H1 (cell line): ENCODE data around the gene CDC42EP3. TPM values are rescaled to one million over a fixed set of nuclear protein-coding genes. Genes with fewer than 3 reads are reported as not detected.

Experiments
- CTCF ChIA-PET: fragments of 300-600 bp; sonication (Branson Sonifier 250); formaldehyde crosslinking; loops from one replicate; lab custom pipeline; 2021; ENCODE audit not compliant: partially characterized antibody; lab: Charles Lee
- POLR2A ChIA-PET: fragments of 300-600 bp; sonication (Branson Sonifier 250); formaldehyde crosslinking; loops from one replicate; lab custom pipeline; 2021; ENCODE audit warnings: inconsistent platforms; ENCODE audit not compliant: partially characterized antibody; lab: Charles Lee
- DNase-seq, 2 experiments: peaks; one replicate each; pipeline versions ENCODE4 v3.0.0 to v3.0.0-alpha.2; 2010 to 2022; ENCODE audit warnings: low spot score in 2 of 2, low read depth in 1 of 2, mixed read lengths in 1 of 2
- FAIRE-seq: peaks from 2 replicates; lab custom pipeline; 2011; peaks lifted over from hg19 to GRCh38; lab: Jason Lieb, UNC
- H2AFZ ChIP-seq: 2 replicates; pipeline ENCODE4 v1.8.1; 2012; ENCODE audit warnings: low read length, inconsistent platforms
- H2AK5ac ChIP-seq: 2 replicates; pipeline ENCODE4 v1.6.1; 2013; ENCODE audit warnings: low read depth, low read length
- H2BK120ac ChIP-seq: replicated peaks from 2 replicates; pipeline ENCODE3; 2013; ENCODE audit warnings: low read depth, low read length, inconsistent platforms
- H2BK12ac ChIP-seq: 2 replicates; pipeline ENCODE4 v1.6.1; 2013; ENCODE audit warnings: low read depth, low read length
- H2BK15ac ChIP-seq: 2 replicates; pipeline ENCODE4 v1.6.1; 2013; ENCODE audit warnings: low read length
- H2BK20ac ChIP-seq: 2 replicates; pipeline ENCODE4 v1.6.1; 2013; ENCODE audit warnings: low read length
- H2BK5ac ChIP-seq: 2 replicates; pipeline ENCODE4 v1.6.1; 2013; ENCODE audit warnings: low read depth, low read length
- H3K14ac ChIP-seq: 2 replicates; pipeline ENCODE4 v1.6.1; 2013; ENCODE audit warnings: inconsistent platforms; ENCODE audit not compliant: insufficient read length
- H3K18ac ChIP-seq: 2 replicates; pipeline ENCODE4 v1.6.1; 2013; ENCODE audit warnings: low read length; ENCODE audit errors: extremely low read depth
- H3K23ac ChIP-seq: 2 replicates; pipeline ENCODE4 v1.6.1; 2013; ENCODE audit warnings: inconsistent platforms; ENCODE audit not compliant: insufficient read length
- H3K23me2 ChIP-seq: 2 replicates; pipeline ENCODE4 v1.6.1; 2013; ENCODE audit warnings: low read depth, low read length
- H3K27ac ChIP-seq: 2 replicates; pipeline ENCODE4 v1.6.1; 2011; ENCODE audit warnings: low read depth, low read length, inconsistent platforms
- H3K27me3 ChIP-seq, 4 experiments: replicated peaks in 1 of 4; 1 replicate in 1 of 4; 2 replicates in 3 of 4; pipeline versions ENCODE4 v1.6.1 to v1.8.1; 2011 to 2013; ENCODE audit warnings: low read length in 3 of 4, mild to moderate bottlenecking in 3 of 4, inconsistent platforms in 2 of 4, mixed read lengths in 2 of 4, moderate library complexity in 1 of 4; ENCODE audit not compliant: control insufficient read depth in 3 of 4, insufficient read depth in 3 of 4; ENCODE audit errors: extremely low read depth in 1 of 4
- H3K36me3 ChIP-seq, 4 experiments: 2 replicates each; pipeline versions ENCODE4 v1.6.1 to v1.8.1; 2011 to 2013; ENCODE audit warnings: mild to moderate bottlenecking in 4 of 4, low read length in 3 of 4, moderate library complexity in 2 of 4, control low read depth in 1 of 4, inconsistent platforms in 1 of 4; ENCODE audit not compliant: insufficient read depth in 4 of 4, control insufficient read depth in 2 of 4
- H3K4ac ChIP-seq: replicated peaks from 2 replicates; pipeline ENCODE3; 2013; ENCODE audit warnings: low read length, low read depth, mixed read lengths, inconsistent platforms; ENCODE audit not compliant: insufficient read length
- H3K4me1 ChIP-seq, 4 experiments: replicated peaks in 1 of 4; 1 replicate in 1 of 4; 2 replicates in 3 of 4; pipeline versions ENCODE4 v1.6.1 to v1.8.1; 2011 to 2013; ENCODE audit warnings: low read length in 3 of 4, inconsistent platforms in 2 of 4, mixed read lengths in 1 of 4; ENCODE audit not compliant: insufficient read depth in 4 of 4, control insufficient read depth in 3 of 4
- H3K4me2 ChIP-seq, 2 experiments: 2 replicates each; pipeline versions ENCODE4 v1.6.1 to v1.8.1; 2011 to 2013; ENCODE audit warnings: low read depth in 2 of 2, low read length in 2 of 2, control low read depth in 1 of 2, inconsistent platforms in 1 of 2, mild to moderate bottlenecking in 1 of 2; ENCODE audit not compliant: insufficient read depth in 1 of 2
- H3K4me3 ChIP-seq, 4 experiments: fragments of 200-600, 300-600 bp in 1 of 4; sonication (generic), shearing (Covaris generic), sonication (Bioruptor Twin) in 1 of 4; 2 replicates each; pipeline versions ENCODE4 v1.5.1 to v1.8.1; 2011 to 2016; ENCODE audit warnings: low read length in 4 of 4, low read depth in 3 of 4, control low read depth in 2 of 4, inconsistent platforms in 2 of 4, mild to moderate bottlenecking in 2 of 4, mixed read lengths in 1 of 4, moderate library complexity in 1 of 4; ENCODE audit not compliant: insufficient read depth in 2 of 4; ENCODE audit errors: extremely low read depth in 1 of 4
- H3K56ac ChIP-seq: replicated peaks from 2 replicates; pipeline ENCODE3; 2013; ENCODE audit warnings: low read depth, mild to moderate bottlenecking, mixed read lengths, low read length, inconsistent platforms; ENCODE audit not compliant: insufficient read length
- H3K79me1 ChIP-seq: 2 replicates; pipeline ENCODE4 v1.6.1; 2013; ENCODE audit warnings: low read depth, low read length, control low read depth
- H3K79me2 ChIP-seq, 2 experiments: 2 replicates each; pipeline versions ENCODE4 v1.6.1 to v1.8.1; 2012 to 2013; ENCODE audit warnings: low read length in 2 of 2, mild to moderate bottlenecking in 2 of 2, inconsistent platforms in 1 of 2; ENCODE audit not compliant: insufficient read depth in 2 of 2, control insufficient read depth in 1 of 2
- H3K9ac ChIP-seq, 4 experiments: replicated peaks in 1 of 4; 1 replicate in 1 of 4; 2 replicates in 3 of 4; pipeline versions ENCODE4 v1.6.1 to v1.8.1; 2011 to 2013; ENCODE audit warnings: low read depth in 3 of 4, low read length in 3 of 4, control low read depth in 2 of 4, mild to moderate bottlenecking in 2 of 4, moderate library complexity in 2 of 4, inconsistent platforms in 1 of 4; ENCODE audit errors: extremely low read depth in 1 of 4
- H3K9me3 ChIP-seq, 2 experiments: 2 replicates each; pipeline versions ENCODE4 v1.6.1 to v1.8.1; 2012 to 2013; ENCODE audit warnings: mild to moderate bottlenecking in 2 of 2, moderate library complexity in 2 of 2, control low read depth in 1 of 2, inconsistent platforms in 1 of 2, low read depth in 1 of 2, low read length in 1 of 2, mixed read lengths in 1 of 2; ENCODE audit not compliant: insufficient read depth in 2 of 2
- H4K20me1 ChIP-seq, 2 experiments: replicated peaks in 1 of 2; 2 replicates each; pipeline versions ENCODE3 to v1.8.1; 2011 to 2013; ENCODE audit warnings: inconsistent platforms in 2 of 2, low read length in 2 of 2, mild to moderate bottlenecking in 1 of 2; ENCODE audit not compliant: insufficient read depth in 2 of 2, control insufficient read depth in 1 of 2
- H4K5ac ChIP-seq: 2 replicates; pipeline ENCODE4 v1.6.1; 2013; ENCODE audit warnings: low read length, low read depth, mixed read lengths, inconsistent platforms; ENCODE audit not compliant: insufficient read length
- H4K8ac ChIP-seq: 2 replicates; pipeline ENCODE4 v1.8.0; 2013; ENCODE audit warnings: mild to moderate bottlenecking, moderate library complexity, low read length, inconsistent platforms; ENCODE audit not compliant: insufficient read depth; ENCODE audit errors: extremely low read depth
- H4K91ac ChIP-seq: replicated peaks from 2 replicates; pipeline ENCODE3; 2013; ENCODE audit warnings: low read length, mixed read lengths, inconsistent platforms; ENCODE audit not compliant: insufficient read length
- ATF3 ChIP-seq: IDR thresholded peaks from 2 replicates; pipeline ENCODE4 v1.6.1; 2011; ENCODE audit warnings: low read depth, mild to moderate bottlenecking, low read length; ENCODE audit not compliant: insufficient read depth
- GABPA ChIP-seq: IDR thresholded peaks from 2 replicates; pipeline ENCODE4 v1.6.1; 2011; ENCODE audit warnings: mild to moderate bottlenecking, low read length, moderate library complexity, borderline replicate concordance; ENCODE audit not compliant: insufficient read depth
- NANOG ChIP-seq: IDR thresholded peaks from 2 replicates; pipeline ENCODE4 v1.6.1; 2011; ENCODE audit warnings: low read length, low read depth, mild to moderate bottlenecking, inconsistent platforms; ENCODE audit not compliant: insufficient read depth, poor library complexity, severe bottlenecking
- RAD21 ChIP-seq, 2 experiments: IDR thresholded peaks in 1 of 2; conservative IDR thresholded peaks in 1 of 2; 2 replicates each; pipeline ENCODE4 v1.6.1; 2011; ENCODE audit warnings: low read depth in 2 of 2, low read length in 2 of 2, improper control_type of control experiment in 1 of 2, inconsistent platforms in 1 of 2, mild to moderate bottlenecking in 1 of 2, moderate library complexity in 1 of 2
- RFX5 ChIP-seq: IDR thresholded peaks from 2 replicates; pipeline ENCODE4 v1.6.1; 2011; ENCODE audit warnings: low read depth, low read length, improper control_type of control experiment, borderline replicate concordance
- RXRA ChIP-seq: IDR thresholded peaks from 2 replicates; pipeline ENCODE4 v1.6.1; 2011; ENCODE audit warnings: low read depth, mild to moderate bottlenecking, low read length, moderate library complexity; ENCODE audit not compliant: insufficient read depth
- SIN3A ChIP-seq, 2 experiments: IDR thresholded peaks in 1 of 2; conservative IDR thresholded peaks in 1 of 2; 2 replicates each; pipeline ENCODE4 v1.6.1; 2011 to 2012; ENCODE audit warnings: low read length in 2 of 2, improper control_type of control experiment in 1 of 2, low read depth in 1 of 2, mild to moderate bottlenecking in 1 of 2
- SP2 ChIP-seq: IDR thresholded peaks from 2 replicates; pipeline ENCODE4 v1.6.1; 2012; ENCODE audit warnings: mild to moderate bottlenecking, low read length, inconsistent platforms
- SP4 ChIP-seq: IDR thresholded peaks from 2 replicates; pipeline ENCODE4 v1.6.1; 2012; ENCODE audit warnings: low read length, inconsistent platforms
- TBP ChIP-seq: IDR thresholded peaks from 2 replicates; pipeline ENCODE4 v1.6.1; 2011; ENCODE audit warnings: low read depth, low read length, improper control_type of control experiment
- USF2 ChIP-seq: IDR thresholded peaks from 2 replicates; pipeline ENCODE4 v1.6.1; 2011; ENCODE audit warnings: low read length, improper control_type of control experiment
- WGBS, 2 experiments: shearing (Covaris generic) in 1 of 2; methylation state at CpG; one replicate each; pipeline versions ENCODE4 v1.1.6 to v1.1.7; 2013 to 2015; ENCODE audit warnings: low lambda C conversion rate in 2 of 2, mixed read lengths in 2 of 2, inconsistent platforms in 1 of 2, low coverage in 1 of 2, missing lambda C conversion rate in 1 of 2; ENCODE audit not compliant: insufficient replicate concordance in 2 of 2, insufficient coverage in 1 of 2, insufficient read length in 1 of 2; ENCODE audit errors: extremely low coverage in 1 of 2, missing lambda C conversion rate in 1 of 2; 5-methylcytosine and 5-hydroxymethylcytosine counted together
- polyA plus RNA-seq, 7 experiments: library from polyadenylated mRNA; depleted of rRNA in 3 of 7; stranded (reverse) in 5 of 7; unstranded in 2 of 7; fragments of >200 nt in 5 of 7; fragments of 200-250 nt in 2 of 7; gene quantifications; 1 replicate in 5 of 7; 2 replicates in 1 of 7; 4 replicates in 1 of 7; pipeline versions ENCODE4 v1.2.1 to v1.2.3, GENCODE V29; 2011 to 2013; ENCODE audit warnings: missing spikeins in 2 of 7, mixed read lengths in 2 of 7
- total RNA-seq: library from RNA; stranded (reverse); fragmentation: NEBNext Ultra II Directional; extraction: Animal tissue kit (Norgen Biotek cat#: 25700); gene quantifications from 2 replicates; pipeline ENCODE4 v1.2.1, GENCODE V29; 2021

CDC42EP3 gene
- total and polyA plus RNA-seq, 2 of the 8 experiments (the other 6 are each of a cell fraction or from before 2014, with no cell fraction given) = 18.4 to 24.7 TPM

DNA sequence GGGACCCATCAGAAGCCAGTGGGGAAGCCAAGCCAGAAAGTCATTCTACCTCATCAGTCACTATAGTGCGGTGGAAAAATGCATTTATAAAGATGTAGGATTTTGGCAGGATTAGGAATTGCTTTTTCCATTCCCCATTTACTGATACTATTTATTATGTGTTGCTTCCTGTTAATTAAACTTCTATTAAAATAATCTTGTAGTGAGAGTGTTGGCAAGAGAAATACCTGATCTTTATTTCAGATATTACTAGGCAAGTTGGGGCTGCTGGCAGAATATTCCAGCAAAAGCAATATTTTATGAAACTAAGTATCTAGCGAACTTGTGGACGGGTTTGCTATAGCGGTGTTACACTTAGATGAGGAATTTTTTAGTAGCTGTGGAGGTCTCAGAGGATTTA is 23.9 kb upstream of the CDC42EP3 start:
- no peak overlapping the region for H2BK15ac ChIP-seq
- H2AFZ ChIP-seq = no peak overlapping the region
- H3K4me1 ChIP-seq = no peaks in the 10 kb centered on the region
- ChIA-PET POLR2A (no interaction called here), CTCF (no interaction called here)
- no peak overlapping the region for H3K14ac ChIP-seq
- no peak overlapping the region for H3K18ac ChIP-seq
- H3K79me2 ChIP-seq = no peaks in the 10 kb centered on the region
- no peak for DNase-seq
- no peak for TF ChIP-seq ATF3
- TF ChIP-seq RFX5 = no peak
- TF ChIP-seq TBP = no peak
- no peak for TF ChIP-seq SP4
- TF ChIP-seq SIN3A (conservative IDR thresholded peaks at IDR 0.05 in 1 of 2, IDR thresholded peaks at IDR 0.05 in 1 of 2; ENCODE audit: low read depth in 1 of 2, low read length in 2 of 2) = no peak
- TF ChIP-seq RXRA = no peak
- no peak for TF ChIP-seq GABPA
- TF ChIP-seq SP2 = no peak
- TF ChIP-seq NANOG = no peak
- no peak for TF ChIP-seq RAD21 (IDR thresholded peaks at IDR 0.05 in 1 of 2, conservative IDR thresholded peaks at IDR 0.05 in 1 of 2; ENCODE audit: low read depth in 2 of 2, low read length in 2 of 2)
- no peak for TF ChIP-seq USF2
- no peaks in the 10 kb centered on the region for H4K20me1 ChIP-seq
- no peak overlapping the region for H2AK5ac ChIP-seq
- H2BK5ac ChIP-seq = no peak overlapping the region
- no peak overlapping the region for H2BK120ac ChIP-seq
- H3K4me2 ChIP-seq = no peak overlapping the region
- H3K56ac ChIP-seq = no peak overlapping the region
- no peaks in the 10 kb centered on the region for H3K36me3 ChIP-seq
- H4K91ac ChIP-seq = no peak overlapping the region
- H3K9me3 ChIP-seq = no peaks in the 10 kb centered on the region
- H3K4ac ChIP-seq = no peak overlapping the region
- no peaks in the 10 kb centered on the region for H3K27me3 ChIP-seq
- no peak for FAIRE-seq
- no peaks in the 10 kb centered on the region for H3K23me2 ChIP-seq
- no peak overlapping the region for H3K4me3 ChIP-seq
- H3K27ac ChIP-seq = no peak overlapping the region
- no peak overlapping the region for H3K23ac ChIP-seq
- H2BK20ac ChIP-seq = no peak overlapping the region
- H3K9ac ChIP-seq = no peak overlapping the region
- no peak overlapping the region for H2BK12ac ChIP-seq
- H4K5ac ChIP-seq = no peak overlapping the region
- 95% methylated on average over 4 of the region's 4 CpGs; no CpG with 5 or more reads in 1 of the 2 experiments for WGBS, 2 experiments
- H3K79me1 ChIP-seq = no peaks in the 10 kb centered on the region
- no peak overlapping the region for H4K8ac ChIP-seq
